HG03025 (cell line): ENCODE data around the gene KRT39.

Experiments
- ATAC-seq: cut with Tn5 transposase; IDR thresholded peaks from one replicate; pipeline ENCODE4 v1.9.1; 2021; ENCODE audit warnings: mild to moderate bottlenecking, moderate library complexity; ENCODE audit not compliant: unreplicated experiment, low FRiP score

KRT39 gene

DNA sequence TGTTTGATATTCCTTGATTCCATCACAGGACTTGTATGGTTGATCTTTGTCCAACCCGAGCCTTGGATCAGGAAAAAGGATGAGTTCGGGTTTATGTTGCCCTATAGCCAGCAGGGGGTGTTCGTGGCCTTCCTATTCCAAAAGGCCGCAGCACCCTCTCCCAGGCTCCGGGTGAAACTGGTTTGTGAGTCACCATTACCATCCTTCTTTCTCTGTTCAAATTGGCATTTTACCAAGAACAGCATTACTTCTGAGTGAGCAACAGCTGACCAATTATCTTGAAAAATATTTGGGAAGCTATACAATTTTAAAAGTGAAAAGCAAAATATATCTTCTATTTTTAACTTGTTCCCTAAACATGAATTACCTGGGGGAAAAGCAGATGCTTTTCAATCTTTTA is 57.4 kb downstream of the KRT39 start:
- ATAC-seq = no peak
